HPDE6-E6E7 (cell line): ENCODE results near the gene SLC9B2.

Source experiments
- DNase-seq: peaks from one replicate; pipeline ENCODE4 v3.0.0; 2011; ENCODE audit warnings: missing footprints; ENCODE audit errors: extremely low spot score

SLC9B2 gene, protein sequence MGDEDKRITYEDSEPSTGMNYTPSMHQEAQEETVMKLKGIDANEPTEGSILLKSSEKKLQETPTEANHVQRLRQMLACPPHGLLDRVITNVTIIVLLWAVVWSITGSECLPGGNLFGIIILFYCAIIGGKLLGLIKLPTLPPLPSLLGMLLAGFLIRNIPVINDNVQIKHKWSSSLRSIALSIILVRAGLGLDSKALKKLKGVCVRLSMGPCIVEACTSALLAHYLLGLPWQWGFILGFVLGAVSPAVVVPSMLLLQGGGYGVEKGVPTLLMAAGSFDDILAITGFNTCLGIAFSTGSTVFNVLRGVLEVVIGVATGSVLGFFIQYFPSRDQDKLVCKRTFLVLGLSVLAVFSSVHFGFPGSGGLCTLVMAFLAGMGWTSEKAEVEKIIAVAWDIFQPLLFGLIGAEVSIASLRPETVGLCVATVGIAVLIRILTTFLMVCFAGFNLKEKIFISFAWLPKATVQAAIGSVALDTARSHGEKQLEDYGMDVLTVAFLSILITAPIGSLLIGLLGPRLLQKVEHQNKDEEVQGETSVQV

DNA sequence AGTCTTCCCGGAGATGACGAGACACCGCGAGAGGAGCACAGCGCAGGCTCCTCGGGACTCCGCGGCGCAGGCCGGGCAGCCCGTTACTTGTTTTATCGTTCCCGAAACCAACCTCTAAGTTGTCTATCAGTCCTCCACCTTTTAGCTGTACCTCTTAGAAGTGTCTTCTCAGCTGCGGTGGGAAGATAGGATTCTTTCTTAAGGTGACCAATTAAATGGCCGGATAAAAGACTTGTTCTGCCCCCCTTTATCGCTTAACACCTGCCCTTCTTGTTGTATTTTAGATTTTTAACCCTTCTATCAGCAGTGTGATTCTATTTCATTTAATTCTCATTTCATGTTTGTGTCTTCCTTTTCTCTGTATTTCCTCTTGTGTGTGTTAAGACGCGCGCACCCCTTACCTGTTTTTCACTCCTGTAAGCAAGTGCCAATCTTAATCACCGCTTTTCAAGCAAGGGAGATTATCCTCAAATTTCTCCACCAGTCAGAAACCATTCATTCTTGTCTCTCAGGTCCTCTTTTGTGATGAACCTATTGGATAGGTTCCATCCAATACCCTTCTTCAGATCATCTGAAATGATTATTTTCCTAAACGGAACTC is at the start of gene SLC9B2:
TSS of gene SLC9B2 (minus strand) at position 15 of the 601 bp plus-strand sequence. CDS start 9,211 bp downstream, outside the sequence.
- DNase-seq: peak; percentile 43

DNA sequence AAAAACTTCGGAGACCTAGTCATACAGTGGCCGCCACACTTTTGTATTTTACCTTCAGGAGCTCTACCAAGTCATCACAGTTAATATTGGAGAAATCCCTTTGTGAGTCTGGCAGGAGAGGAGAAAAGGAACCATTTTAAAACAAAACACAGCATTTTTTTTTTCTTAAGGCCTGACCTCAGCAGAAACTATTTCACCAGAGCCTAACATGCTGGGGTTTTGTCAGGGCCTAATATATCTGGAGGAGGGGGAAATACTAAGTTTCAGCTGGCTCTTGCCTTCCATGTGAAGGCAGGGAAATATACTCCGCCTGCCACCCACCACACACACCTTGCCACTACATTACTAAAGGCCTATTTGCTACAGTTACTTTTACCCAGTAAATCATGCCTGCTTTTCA is 49.6 kb upstream of the SLC9B2 start:
- DNase-seq: no peak

DNA sequence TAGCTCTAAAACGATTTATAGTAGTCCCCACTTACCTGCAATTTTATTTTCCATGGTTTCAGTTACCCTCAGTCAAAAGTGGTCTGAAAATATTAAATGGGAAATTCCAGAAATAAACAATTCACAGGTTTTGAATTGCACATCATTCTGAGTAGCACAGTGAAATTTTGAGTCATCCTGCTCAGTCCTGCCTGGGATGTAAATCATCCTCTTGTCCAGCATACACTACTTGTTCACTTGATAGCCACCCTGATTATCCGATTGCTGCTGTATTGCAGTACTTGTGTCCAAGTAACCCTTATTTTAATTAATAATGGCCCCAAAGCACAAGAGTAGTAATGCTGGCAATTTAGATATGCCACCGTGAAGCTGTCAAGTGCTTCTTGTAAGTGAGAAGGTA is 46.6 kb upstream of the SLC9B2 start:
- DNase-seq: no peak

DNA sequence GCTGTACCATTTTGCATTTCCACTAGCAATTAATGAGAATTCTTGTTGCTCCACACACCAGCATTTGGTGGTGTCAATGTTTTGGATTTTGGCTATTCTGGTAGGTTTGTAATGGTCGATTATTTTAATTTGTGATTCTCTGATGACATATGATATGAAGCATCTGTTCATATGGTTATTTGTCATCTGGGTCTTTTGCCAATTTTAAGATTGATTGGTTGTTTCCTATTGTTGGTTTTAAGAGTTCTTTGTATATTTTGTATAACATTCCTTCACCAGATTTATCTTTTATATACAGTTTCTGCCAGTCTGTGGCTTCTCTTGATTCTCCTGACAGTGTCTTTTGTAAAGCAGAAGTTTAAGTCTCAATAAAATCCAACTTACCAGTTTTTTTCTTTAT is 41.6 kb upstream of the SLC9B2 start:
- no peak for DNase-seq

DNA sequence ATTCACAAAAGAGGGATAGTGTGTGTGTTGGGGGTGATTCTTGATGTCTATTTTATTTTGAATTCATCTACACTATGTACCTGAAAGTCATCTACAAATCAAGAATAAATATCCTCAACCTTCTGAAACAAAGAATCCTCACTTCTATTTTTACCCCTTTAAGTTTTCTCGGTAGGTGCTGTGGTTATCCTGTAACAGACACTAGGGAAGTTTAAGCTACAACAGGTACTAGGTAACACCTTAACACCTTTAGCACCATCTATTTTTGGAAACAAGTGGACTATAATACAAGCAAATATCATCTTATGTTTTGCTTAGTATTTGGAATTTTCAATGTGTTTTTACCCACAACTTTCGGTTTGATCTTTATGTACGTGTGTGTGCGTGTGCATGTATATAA is 35.0 kb upstream of the SLC9B2 start:
- no peak for DNase-seq

DNA sequence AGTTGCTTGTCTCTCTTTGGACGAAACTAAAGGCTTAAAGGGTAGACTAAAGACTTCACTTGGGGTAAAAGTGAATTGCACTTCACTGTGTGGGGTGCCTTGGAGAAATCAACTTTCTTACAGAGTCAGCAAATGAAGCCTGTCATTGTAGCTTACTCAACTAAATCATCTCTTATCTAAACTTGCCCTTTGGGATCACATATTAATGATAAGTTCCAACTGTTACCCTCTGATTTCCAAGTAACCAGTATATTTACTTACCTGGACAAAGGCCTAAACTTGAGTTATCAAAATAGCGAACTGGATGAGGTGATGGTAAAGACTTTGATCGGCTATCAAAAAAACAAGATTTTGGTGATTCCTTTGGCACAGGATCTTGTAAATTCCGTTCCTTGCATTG is 32.0 kb upstream of the SLC9B2 start:
- no peak for DNase-seq

DNA sequence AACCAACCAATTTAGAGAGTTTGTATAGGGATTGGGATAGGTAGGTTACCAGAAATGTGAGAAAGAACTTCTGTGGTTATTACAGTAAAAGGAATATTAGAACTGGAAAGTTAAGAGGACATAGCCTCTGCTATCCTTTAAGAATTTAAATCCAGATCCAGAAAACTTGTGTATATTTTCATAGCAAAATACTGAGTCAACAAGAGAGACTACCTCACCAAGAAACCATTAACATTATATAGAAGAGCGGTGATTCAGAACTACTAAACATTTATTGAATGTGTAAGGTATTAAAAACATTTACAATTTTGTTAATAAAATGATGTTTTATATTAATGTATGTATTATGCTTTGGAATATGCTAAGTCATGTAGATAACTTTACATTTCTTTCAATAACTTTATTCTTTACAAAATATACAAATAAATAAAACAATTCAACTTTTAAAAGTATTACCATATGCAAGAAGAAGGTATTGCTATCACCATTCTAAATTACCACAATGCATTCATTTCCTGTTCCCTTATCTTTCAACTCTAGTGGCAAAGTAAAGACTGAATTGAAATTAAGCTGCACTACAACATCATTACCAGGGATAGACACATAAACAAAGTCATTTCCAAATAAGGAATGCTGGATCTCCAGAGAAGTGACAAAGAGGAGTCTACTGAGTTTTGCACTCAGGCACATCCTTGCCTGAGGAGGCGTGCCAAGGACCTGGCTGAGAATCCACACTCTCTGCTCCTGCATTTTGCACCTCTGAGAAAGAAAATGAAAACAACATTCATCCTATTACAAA is 29.2 kb upstream of the SLC9B2 start:
- DNase-seq: no peak

DNA sequence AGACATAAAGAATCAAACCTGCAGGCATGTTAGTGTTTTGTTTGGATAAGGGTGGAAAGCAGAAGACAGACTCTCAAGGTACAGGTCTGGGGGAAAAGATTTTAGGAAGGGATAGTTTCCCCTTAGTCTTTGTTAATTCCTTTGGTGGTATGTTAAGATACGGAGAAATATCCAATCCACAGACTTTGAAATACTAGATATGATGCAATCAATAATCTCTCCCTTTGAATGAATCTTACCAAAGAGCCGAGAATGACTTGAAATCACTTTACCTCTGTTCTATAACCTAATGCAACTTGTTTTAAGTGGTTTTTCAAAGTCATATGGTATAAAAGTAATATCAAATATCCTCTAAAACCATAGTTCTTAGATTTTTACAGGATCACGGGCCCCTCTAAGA is 28.3 kb upstream of the SLC9B2 start:
- no peak for DNase-seq

DNA sequence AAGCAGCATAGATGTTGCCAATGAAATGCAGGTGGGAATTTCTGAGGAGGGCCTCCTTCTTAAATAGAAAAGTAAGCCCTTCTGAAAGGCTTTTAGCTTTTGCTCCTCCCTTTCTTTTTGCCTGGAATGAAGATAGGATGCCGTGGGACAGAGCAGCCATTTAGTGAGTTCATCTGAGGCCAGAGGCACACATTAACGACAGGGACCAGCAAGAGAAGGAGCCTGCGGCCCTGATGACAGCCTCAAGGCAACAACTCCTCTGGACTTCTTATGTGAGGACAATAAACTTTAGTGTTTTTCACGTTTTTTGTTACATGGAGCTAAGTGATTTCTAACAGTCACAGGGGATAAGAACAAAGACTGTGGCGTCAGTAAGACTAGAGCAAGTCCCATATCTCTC is 24.1 kb upstream of the SLC9B2 start:
- DNase-seq: no peak

DNA sequence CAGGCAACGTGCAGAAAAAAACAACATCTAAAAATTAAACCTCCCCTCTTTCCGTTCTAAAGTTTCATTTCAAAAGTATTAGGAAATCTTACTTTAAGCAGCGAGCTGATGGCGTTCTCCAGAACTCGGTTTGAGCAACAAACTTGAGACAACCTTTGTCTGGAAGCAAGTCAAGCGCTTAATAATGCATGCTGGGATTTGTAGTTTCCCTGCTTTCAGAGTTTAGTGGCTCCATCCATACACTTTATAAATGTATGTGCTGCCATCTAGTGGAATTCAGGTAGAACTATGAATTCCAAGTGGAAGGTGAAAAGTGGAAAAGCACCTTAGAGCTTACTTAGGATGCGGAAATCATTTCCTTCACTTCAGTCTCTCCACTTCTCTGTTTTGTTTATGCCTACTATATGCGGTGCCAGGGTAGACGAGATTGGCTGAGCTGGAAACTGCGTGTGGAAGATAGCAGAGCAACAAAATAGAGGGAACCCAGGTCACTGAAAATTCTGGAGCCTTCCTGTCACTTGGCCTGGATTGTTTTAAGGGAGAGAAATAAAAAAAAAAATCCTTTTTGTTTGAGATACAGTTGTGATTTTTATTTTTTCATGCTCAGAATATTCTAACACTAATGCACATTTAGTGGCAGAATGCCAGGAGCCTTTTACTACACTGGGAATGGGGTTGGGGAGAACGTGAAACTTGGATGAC is 23.3 kb upstream of the SLC9B2 start, which contains the start of gene BDH2:
TSS of gene BDH2 (minus strand) at position 144 of the 702 bp plus-strand sequence. CDS start 3,580 bp downstream, outside the sequence.
- DNase-seq: peak; percentile 76

DNA sequence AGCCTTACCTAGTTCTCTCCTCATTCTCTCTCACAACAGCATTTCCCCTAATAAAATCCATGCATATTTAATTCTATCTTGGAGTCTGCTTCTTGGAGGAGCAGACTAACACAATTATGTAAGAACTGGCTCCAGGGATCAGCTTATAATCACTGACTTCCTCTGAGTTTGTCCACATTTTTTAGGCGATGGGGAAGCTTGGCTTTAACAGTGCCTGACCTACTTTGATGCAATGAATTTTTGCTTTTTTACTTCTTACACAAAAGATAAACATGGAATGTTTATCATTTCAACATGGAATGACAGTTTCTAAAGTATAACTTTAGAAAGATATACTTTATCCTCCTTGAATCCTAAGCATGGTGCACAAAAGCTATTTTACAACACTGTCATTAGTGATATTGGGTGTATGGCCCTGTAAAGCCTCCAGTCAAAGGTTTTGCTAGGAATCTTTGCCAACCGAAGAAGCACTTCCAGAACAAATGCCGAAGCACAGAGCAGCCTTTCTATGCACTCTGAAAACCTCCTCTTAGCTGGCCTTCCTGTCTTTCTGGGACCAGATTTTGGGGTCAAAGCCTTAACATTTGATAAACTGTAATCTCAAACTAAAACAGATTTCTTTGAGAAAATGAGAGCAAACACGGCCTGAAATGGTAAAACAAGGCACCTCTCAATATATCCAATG is 22.3 kb upstream of the SLC9B2 start:
- no peak for DNase-seq

DNA sequence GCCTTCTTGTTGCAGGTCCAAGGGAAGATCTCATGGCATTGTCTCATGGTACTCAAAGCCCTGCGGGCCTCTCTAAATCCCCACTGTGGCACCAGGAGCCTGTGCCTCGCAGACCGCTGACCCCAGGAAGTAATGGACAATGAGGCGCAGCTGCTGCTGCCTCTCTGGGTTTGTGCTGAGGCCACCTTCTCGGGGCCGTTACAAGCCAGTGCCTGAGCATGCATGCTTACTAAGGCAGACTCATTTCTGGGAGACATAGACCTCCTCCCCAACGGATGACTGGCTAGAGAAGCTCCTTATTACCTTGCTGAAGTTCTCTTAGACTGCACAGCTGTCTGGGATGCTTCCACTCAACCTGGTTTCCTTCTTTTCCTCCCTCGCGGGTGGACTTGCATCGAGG is 21.8 kb upstream of the SLC9B2 start:
- DNase-seq: no peak

DNA sequence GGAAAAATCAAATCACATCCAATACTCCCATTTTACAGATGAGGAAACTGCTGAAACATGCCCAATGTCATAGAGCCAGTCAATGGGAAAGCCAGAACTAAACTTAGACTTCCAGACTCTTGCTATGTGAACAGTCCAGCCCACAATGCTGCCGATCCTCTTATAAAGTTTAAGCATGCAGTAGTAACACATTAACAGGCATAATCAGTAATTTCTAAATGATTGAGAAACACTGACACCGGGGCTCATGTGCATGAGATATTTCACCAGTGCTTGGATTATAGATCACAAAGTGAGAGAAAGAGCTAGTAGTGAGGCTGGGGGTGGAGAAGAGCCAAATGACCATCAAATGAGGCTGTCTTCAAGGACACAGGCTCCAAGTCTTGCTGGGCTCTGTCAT is 20.6 kb upstream of the SLC9B2 start:
- DNase-seq: no peak

DNA sequence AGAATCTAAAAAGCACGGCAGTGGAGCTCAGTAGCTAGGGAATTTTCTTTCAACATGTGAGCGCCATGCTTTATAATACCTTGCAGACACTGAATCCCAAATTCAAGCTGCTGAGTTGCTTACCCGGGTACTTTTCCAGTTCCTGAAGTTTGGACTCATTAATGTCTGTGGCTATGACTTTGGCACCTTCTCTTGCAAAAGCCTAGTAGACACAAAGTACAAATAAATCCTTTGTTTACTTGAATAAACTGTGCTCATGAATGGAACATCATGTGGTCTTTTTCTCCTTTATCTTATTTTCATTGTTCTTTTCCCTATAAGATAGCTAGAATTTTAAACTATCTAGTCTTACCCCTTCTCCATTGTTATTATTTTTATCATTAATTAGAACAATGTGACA is 18.5 kb upstream of the SLC9B2 start:
- DNase-seq: no peak

DNA sequence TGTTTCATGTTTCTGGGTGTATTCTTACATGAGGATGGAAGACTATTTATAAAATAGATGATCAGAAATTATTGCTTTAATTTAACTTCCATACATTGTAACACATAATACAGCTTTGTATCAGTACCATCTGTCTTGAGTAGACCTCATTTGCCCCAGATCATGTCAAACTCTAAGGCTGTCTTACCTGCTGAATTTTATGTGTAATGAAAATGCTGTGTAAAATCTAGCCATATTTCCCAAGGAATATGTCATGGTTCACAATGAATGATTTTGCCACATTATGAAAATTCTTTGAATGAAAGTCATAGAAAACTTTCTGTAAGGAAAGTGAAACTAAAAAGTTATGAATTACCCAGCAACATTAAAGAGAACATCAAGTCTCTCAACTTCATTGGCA is 15.7 kb upstream of the SLC9B2 start:
- no peak for DNase-seq

DNA sequence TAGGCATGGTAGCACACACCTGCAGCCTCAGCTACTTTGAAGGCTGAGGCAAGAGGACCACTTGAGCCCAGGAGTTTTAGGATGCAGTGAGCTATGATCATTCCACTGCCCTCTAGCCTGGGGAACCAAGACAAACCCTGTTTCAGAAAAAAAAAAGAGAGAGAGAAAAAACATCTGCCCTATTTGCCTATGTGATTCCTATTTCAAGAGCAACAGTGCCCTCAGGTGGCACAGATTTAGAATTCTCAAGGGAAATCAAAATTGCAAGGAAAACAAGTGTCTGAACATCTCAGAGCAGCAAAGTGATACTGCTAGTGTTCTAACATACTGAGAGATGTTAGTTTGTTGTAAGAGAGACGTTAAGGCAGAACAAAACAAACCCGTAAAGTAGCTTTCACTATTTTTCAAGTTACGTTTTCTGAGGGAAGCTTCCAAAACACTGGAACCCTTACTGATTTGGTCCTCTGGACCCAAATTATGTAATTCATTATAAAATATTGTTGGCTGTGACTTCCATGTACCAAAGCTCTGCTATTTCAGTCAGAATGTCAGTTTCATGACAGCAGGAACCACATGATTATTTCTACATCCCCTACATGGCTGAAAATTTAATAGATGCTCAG is 15.2 kb upstream of the SLC9B2 start:
- DNase-seq: no peak

DNA sequence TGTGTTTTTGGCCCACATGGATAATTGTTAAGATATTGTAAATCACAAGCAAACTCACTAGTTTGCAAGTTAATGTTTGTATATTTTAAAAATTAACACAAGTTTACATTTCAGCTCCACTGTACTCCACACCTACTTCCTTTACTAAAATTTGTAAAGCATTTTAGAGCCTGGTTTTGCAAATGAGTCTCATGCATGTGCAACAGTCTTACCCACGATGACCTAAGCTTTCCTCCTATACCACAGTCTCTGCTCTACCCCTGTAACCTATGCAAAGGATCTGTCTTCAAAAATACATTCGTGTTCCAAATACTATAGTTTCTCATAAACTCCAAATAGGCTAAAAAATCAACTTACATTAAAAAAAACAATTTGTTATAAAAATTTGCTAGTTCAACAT is 12.9 kb upstream of the SLC9B2 start:
- no peak for DNase-seq

DNA sequence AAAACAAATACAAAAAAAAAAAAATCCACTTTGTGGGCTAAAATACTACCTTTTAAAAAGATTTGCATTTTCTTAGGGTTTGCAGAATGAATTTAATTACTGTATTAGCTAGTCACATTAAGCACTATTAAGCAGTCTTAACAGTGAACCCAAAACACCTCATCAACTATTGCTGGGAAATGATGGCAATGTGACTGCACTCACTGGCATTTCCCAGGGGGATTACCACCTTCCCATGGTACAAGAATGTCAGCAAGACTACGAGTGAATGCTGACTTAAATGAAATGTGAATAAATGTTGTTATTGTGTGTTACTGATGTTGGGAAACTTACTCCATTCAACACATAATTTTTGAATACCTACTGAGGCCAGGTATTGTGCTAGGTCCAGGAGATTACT is 10.0 kb upstream of the SLC9B2 start:
- no peak for DNase-seq

DNA sequence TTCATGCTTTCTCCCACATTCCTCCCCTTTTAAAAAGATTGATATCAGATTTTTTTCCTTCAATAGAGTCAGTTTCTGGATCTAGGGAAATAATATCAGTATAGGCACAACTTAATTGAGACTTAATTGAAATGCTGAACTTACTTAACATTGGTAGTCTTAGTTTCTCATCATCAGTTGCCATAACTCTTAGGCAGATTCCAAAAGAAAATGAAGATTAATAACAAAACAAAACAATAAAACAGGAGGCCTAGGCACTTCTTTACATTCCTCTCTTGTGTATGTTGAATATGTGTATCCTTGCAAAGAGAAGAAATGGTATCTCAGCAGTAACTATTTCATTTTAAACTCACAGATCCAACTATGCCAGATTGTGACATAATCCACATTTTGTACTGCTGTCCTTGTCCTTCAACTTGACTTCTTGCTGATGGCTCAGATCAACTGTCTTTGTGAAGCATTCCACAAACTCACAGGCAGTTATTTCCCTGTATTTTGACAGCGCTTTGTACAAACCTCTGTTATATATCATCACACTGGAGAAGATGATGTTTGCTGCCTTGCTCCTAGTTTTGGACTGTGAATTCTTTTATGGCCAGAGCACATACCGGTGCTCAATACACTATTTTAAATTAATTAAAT is 9.1 kb upstream of the SLC9B2 start:
- no peak for DNase-seq

DNA sequence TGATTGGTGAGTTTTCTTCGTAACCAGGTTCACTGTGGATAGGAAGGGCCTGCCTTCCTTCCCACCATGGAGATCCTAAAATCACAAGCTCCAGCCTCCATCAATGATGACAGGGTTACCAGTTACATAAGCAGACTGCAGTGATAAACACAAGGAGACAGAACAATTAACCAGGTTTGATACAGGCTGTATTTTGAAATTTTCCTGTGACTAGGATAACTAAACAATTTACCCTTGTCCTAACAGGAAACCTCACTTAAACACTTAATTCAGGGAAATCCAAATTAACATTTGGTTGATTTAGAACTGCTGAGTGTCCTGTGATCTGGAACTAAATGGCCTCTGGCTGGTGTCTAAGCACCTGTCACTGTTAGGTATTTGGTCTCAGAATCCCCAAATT is 3.1 kb upstream of the SLC9B2 start:
- DNase-seq: no peak
